HuH-7 (cell line): ENCODE data around the gene OXNAD1.
"Not testable (repeated sequence)": the region's sequence is repeated elsewhere in the genome, so short reads cannot be mapped to it uniquely, and the experiment has no call there.

Source experiments
- DNase-seq: peaks from one replicate; pipeline ENCODE4 v3.0.0; 2011; ENCODE audit warnings: low spot score

OXNAD1 gene

GRCh38 chr3:16304061-16305010 is 39.3 kb downstream of the OXNAD1 start:
- no peak for DNase-seq

GRCh38 chr3:16305111-16305541 is 40.1 kb downstream of the OXNAD1 start:
- no peak for DNase-seq

- no peak for DNase-seq
Observed at GRCh38 chr3:16307832-16308531, 43.0 kb downstream of the OXNAD1 start.

- no peak for DNase-seq
Observed at GRCh38 chr3:16308727-16309126, 43.7 kb downstream of the OXNAD1 start.

GRCh38 chr3:16309558-16309957 is 44.5 kb downstream of the OXNAD1 start:
- DNase-seq, result no peak

- DNase-seq, result not testable (repeated sequence)
Observed at GRCh38 chr3:16310486-16310885, 45.5 kb downstream of the OXNAD1 start.

GRCh38 chr3:16311960-16312451 is 47.0 kb downstream of the OXNAD1 start:
- DNase-seq, result peak; percentile 81

GRCh38 chr3:16313886-16314645 is 49.1 kb downstream of the OXNAD1 start:
- no peak for DNase-seq

- DNase-seq, result no peak
Observed at GRCh38 chr3:16315623-16316022, 50.6 kb downstream of the OXNAD1 start.

- no peak for DNase-seq
Observed at GRCh38 chr3:16316396-16316795, 51.4 kb downstream of the OXNAD1 start.

- DNase-seq, result no peak
Observed at GRCh38 chr3:16316847-16317560, 52.0 kb downstream of the OXNAD1 start.

GRCh38 chr3:16317561-16317945 is 52.5 kb downstream of the OXNAD1 start:
- DNase-seq, result no peak

- DNase-seq, result peak; percentile 52
Observed at GRCh38 chr3:16318176-16318575, 53.2 kb downstream of the OXNAD1 start.

- peak; percentile 59 for DNase-seq
Observed at GRCh38 chr3:16319307-16319706, 54.3 kb downstream of the OXNAD1 start.

- DNase-seq, result no peak
Observed at GRCh38 chr3:16319723-16320122, 54.7 kb downstream of the OXNAD1 start.

- no peak for DNase-seq
Observed at GRCh38 chr3:16320711-16321110, 55.7 kb downstream of the OXNAD1 start.

- no peak for DNase-seq
Observed at GRCh38 chr3:16322189-16322588, 57.2 kb downstream of the OXNAD1 start.

- no peak for DNase-seq
Observed at GRCh38 chr3:16323737-16324136, 58.7 kb downstream of the OXNAD1 start.

GRCh38 chr3:16325850-16326249 is 60.8 kb downstream of the OXNAD1 start:
- DNase-seq, result no peak

GRCh38 chr3:16326724-16327349 is 61.8 kb downstream of the OXNAD1 start:
- no peak for DNase-seq

GRCh38 chr3:16328124-16328523 is 63.1 kb downstream of the OXNAD1 start:
- DNase-seq, result no peak
